Lung (tissue), 12 donors: Measurements from ENCODE around the gene TASP1. TPM values are rescaled to one million over a fixed set of nuclear protein-coding genes. Genes with fewer than 3 reads are reported as not detected.

Experiments
- ATAC-seq: fragments of 200-7000 bp; cut with Tn5 transposase; one replicate; pipeline ENCODE4 v1.9.1; 2020; ENCODE audit warnings: moderate number of reproducible peaks; ENCODE audit not compliant: insufficient read depth, low FRiP score
- DNase-seq, 3 donors: peaks; one replicate each; pipeline ENCODE4 v3.0.0-alpha.2; 2013 to 2017
- H3K27ac ChIP-seq, 2 donors: one replicate each; pipeline ENCODE4 v1.5.1; 2013; ENCODE audit warnings: mild to moderate bottlenecking in 2 of 2, moderate library complexity in 2 of 2, control low read depth in 1 of 2, inconsistent platforms in 1 of 2, low read depth in 1 of 2, low read length in 1 of 2
- H3K27me3 ChIP-seq, 3 donors: one replicate each; pipeline ENCODE4 v1.5.1; 2013; ENCODE audit warnings: low read length in 2 of 3; ENCODE audit not compliant: control insufficient read depth in 3 of 3, insufficient read depth in 3 of 3
- H3K36me3 ChIP-seq, 4 donors: one replicate each; pipeline ENCODE4 v1.5.1; 2013; ENCODE audit warnings: low read length in 4 of 4, mild to moderate bottlenecking in 1 of 4, moderate library complexity in 1 of 4; ENCODE audit not compliant: control insufficient read depth in 4 of 4, insufficient read depth in 4 of 4
- H3K4me1 ChIP-seq, 5 donors: one replicate each; pipeline ENCODE4 v1.5.1; 2013; ENCODE audit warnings: low read length in 5 of 5, mild to moderate bottlenecking in 2 of 5, moderate library complexity in 1 of 5; ENCODE audit not compliant: control insufficient read depth in 5 of 5, insufficient read depth in 5 of 5
- H3K4me3 ChIP-seq: one replicate; pipeline ENCODE4 v1.5.1; 2013; ENCODE audit warnings: mild to moderate bottlenecking, control low read depth, moderate library complexity
- H3K9ac ChIP-seq, 2 donors: one replicate each; pipeline ENCODE4 v1.5.1; 2013; ENCODE audit warnings: low read length in 2 of 2, control low read depth in 1 of 2; ENCODE audit not compliant: insufficient read depth in 1 of 2
- H3K9me3 ChIP-seq, 4 donors: one replicate each; pipeline ENCODE4 v1.5.1; 2013; ENCODE audit warnings: low read length in 3 of 4, mild to moderate bottlenecking in 1 of 4, moderate library complexity in 1 of 4; ENCODE audit not compliant: control insufficient read depth in 4 of 4, insufficient read depth in 3 of 4
- WGBS, 2 donors: extraction: QIAGEN DNeasy Blood & Tissue Kit; methylation state at CpG; one replicate each; pipeline ENCODE4 v1.1.7; 2013; 5-methylcytosine and 5-hydroxymethylcytosine counted together
- polyA plus RNA-seq, 2 donors: library from polyadenylated mRNA; stranded (reverse); fragments of 200-250 nt; gene quantifications; one replicate each; pipeline ENCODE4 v1.2.1, GENCODE V29; 2013
- total RNA-seq, 2 donors: library from RNA; depleted of rRNA in 1 of 2; stranded (reverse); fragments of >200 nt in 1 of 2; gene quantifications; one replicate each; pipeline ENCODE4 v1.2.1, GENCODE V29; 2014 to 2021
- TF ChIP-seq, protein P1 (sequence below): IDR thresholded peaks from 2 replicates; pipeline ENCODE4 v1.5.1; 2012; ENCODE audit warnings: mild to moderate bottlenecking; ENCODE audit errors: control extremely low read depth, extremely low read depth
- donor health status: control.
- donor health status: control.
- donor health status: Bipolar disorder and iron deficiency.
- donor health status: healthy.
- donor health status: DM: yes; HTN: yes; CAD: no.

The TASP1 gene
- total and polyA plus RNA-seq, 4 donors = 5.0 to 26.5 (median 11.5) TPM

DNA sequence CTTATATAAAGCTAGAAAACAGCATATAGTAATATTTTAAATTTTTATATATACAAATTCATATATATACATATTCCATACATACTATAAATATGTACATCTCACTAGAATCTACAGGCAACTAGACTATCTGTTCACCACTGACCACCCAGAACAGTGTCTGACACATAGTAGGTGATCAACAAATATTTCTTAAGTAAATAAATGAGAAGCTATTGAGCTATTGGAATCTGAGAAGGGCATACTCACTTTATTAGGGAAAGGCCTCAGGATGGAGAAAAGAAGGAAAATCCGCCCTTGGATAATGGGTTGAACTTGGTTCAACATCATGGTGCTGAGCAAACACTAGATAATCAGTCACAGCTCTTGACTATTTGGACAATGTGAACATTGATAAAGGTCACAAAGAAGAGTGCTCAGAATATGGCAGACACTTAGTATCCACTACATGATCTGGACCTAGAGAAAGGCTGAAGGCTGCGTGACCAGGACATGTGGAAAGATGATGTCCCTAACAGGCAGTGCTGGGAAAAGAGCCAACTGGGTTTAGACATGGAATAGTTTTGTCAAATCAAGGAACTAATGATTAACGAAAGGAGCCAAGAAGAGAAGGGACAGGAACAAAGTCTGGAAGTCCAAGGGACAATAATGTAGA, 186.1 kb downstream of the TASP1 start:
- Histone ChIP-seq H3K9me3 (peaks cover 0 to 1% (median 0%) of the 10 kb centered on the region in 4 donors), H3K4me3 (no peak overlapping the region), H3K27ac (no peak overlapping the region), H3K4me1 (no peaks in the 10 kb centered on the region), H3K9ac (no peak overlapping the region), H3K27me3 (no peaks in the 10 kb centered on the region), H3K36me3 (peaks cover 0 to 5% (median 2%) of the 10 kb centered on the region in 4 donors)
- no peak for ATAC-seq
- no peak for DNase-seq
- TF ChIP-seq, protein P1, sequence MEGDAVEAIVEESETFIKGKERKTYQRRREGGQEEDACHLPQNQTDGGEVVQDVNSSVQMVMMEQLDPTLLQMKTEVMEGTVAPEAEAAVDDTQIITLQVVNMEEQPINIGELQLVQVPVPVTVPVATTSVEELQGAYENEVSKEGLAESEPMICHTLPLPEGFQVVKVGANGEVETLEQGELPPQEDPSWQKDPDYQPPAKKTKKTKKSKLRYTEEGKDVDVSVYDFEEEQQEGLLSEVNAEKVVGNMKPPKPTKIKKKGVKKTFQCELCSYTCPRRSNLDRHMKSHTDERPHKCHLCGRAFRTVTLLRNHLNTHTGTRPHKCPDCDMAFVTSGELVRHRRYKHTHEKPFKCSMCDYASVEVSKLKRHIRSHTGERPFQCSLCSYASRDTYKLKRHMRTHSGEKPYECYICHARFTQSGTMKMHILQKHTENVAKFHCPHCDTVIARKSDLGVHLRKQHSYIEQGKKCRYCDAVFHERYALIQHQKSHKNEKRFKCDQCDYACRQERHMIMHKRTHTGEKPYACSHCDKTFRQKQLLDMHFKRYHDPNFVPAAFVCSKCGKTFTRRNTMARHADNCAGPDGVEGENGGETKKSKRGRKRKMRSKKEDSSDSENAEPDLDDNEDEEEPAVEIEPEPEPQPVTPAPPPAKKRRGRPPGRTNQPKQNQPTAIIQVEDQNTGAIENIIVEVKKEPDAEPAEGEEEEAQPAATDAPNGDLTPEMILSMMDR = no peak
- 96 to 98% methylated on average over 3 of the region's 3 CpGs for WGBS, 2 donors

DNA sequence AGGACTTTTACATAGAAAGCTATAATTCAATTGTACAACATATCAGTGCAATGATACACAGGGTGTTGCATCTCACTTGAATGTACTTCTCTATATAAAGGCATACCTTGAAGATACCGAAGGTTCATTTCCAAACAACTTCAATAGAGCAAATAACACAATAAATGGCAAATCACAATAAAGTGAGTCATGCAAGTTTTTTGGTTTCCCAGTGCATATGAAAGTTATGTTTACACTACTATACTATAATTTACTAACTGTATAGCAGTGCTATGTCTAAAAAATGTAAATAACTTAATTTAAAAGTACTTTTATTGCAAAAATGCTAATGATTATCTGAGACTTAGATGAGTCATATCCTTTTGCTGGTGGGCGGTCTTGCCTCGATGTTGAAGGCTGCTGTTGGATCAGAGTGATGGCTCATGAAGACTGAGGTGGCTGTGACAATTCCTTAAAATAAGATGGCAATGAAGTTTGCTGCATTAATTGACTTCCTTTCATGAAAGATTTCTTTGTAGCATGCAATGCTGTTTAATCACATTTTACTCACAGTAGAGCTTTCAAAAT, 188.8 kb downstream of the TASP1 start:
- TF ChIP-seq, protein P1 = no peak
- H3K9ac ChIP-seq = no peak overlapping the region
- ATAC-seq (no peak), DNase-seq (no peak)
- H3K27me3 ChIP-seq = no peaks in the 10 kb centered on the region
- no peaks in the 10 kb centered on the region for H3K4me1 ChIP-seq
- 86 to 90% methylated on average over 3 of the region's 3 CpGs for WGBS, 2 donors
- H3K36me3 ChIP-seq = peaks cover 0 to 5% (median 2%) of the 10 kb centered on the region in 4 donors
- H3K27ac ChIP-seq = no peak overlapping the region
- H3K9me3 ChIP-seq = peaks cover 0 to 1% (median 0%) of the 10 kb centered on the region in 4 donors
- no peak overlapping the region for H3K4me3 ChIP-seq

DNA sequence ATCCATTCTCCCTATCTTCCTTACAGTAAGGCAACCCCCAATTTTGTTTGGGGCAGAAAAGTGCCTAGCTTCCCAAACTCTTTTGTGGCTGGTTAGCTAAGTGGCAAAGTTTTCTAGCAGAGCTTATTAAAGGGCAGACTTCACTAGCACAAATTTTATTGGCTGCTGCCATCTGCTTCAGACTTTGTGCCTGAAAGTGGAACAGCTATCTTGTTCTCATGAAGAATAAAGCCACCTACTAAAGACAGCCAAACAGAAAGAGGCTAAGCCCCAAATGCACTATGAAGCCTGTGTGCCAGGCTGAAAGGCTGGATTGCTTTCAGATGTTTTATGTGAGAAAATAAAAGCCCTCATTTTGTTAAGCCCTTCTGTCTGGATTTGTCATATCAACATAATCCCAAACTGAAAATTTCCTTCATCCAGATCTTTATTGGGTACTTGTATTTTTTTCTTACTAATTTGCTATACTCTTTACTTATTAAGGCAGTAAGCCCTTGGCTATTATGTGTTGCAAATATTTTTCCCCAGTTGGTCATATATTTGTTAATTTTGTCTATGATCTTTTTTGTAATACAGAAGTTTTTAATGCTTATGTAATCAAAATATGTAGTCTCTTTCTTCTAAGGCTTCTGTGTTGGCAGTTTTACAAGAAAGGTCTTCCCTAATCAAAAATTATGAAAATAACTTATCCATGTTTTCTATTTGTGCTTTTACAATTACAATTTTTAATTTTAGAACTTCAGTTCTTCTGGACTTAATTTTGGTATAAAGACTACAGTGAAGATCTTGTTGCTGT, 191.1 kb downstream of the TASP1 start:
- TF ChIP-seq, protein P1 = no peak
- no peaks in the 10 kb centered on the region for H3K4me1 ChIP-seq
- no peak for DNase-seq

More for the DNA sequence above, 191.1 kb downstream of the TASP1 start:
- Histone ChIP-seq H3K4me3 (no peak overlapping the region), H3K9me3 (no peaks in the 10 kb centered on the region), H3K27me3 (no peaks in the 10 kb centered on the region), H3K9ac (no peak overlapping the region), H3K36me3 (peaks cover 0 to 5% (median 2%) of the 10 kb centered on the region in 4 donors), H3K27ac (no peak overlapping the region)
- no peak for ATAC-seq
